Ishikawa (cell line): ENCODE measurements around the gene TINAGL1.

Experiments
- EP300 ChIP-seq: IDR thresholded peaks from 2 replicates; pipeline ENCODE4 v1.6.1; 2012; ENCODE audit warnings: borderline replicate concordance
- RAD21 ChIP-seq: IDR thresholded peaks from 2 replicates; pipeline ENCODE4 v1.6.1; 2012; ENCODE audit warnings: low read depth
- TAF1 ChIP-seq: IDR thresholded peaks from 2 replicates; pipeline ENCODE4 v1.6.1; 2012; ENCODE audit warnings: low read depth, mild to moderate bottlenecking
- TEAD4 ChIP-seq: IDR thresholded peaks from 2 replicates; pipeline ENCODE4 v1.6.1; 2012

- TF ChIP-seq TEAD4: no peak
- TF ChIP-seq RAD21: no peak
- TF ChIP-seq TAF1: peak; percentile 47; the same call in 1 of the 2 replicates
- no peak for TF ChIP-seq EP300
Observed at GRCh38 chr1:31576201-31576669, at the start of gene TINAGL1.
